ENCODE data around the gene VPS51.

VPS51 gene

GRCh38 chr11:65129649-65130441 is 33.8 kb downstream of the VPS51 start:
- H3K4me3 ChIP-seq (ENCODE audit: low read depth, low read length), result no peak overlapping the region

GRCh38 chr11:65130631-65131416 is 34.8 kb downstream of the VPS51 start:
- H3K4me3 ChIP-seq (ENCODE audit: low read depth, low read length), result no peak overlapping the region

More at GRCh38 chr11:65129649-65130441, 33.8 kb downstream of the VPS51 start:
- no peak for TF ChIP-seq CTCF (IDR thresholded peaks at IDR 0.05; ENCODE audit: low read depth, low read length)

GRCh38 chr11:65131417-65131776 is 35.4 kb downstream of the VPS51 start:
- TF ChIP-seq CTCF (IDR thresholded peaks at IDR 0.05; ENCODE audit: low read depth, low read length), result no peak
- H3K4me3 ChIP-seq (ENCODE audit: low read depth, low read length), result no peak overlapping the region

More at GRCh38 chr11:65130631-65131416, 34.8 kb downstream of the VPS51 start:
- no peak for TF ChIP-seq CTCF (IDR thresholded peaks at IDR 0.05; ENCODE audit: low read depth, low read length)

- H3K4me3 ChIP-seq (ENCODE audit: low read depth, low read length), result no peak overlapping the region
- no peak for TF ChIP-seq CTCF (IDR thresholded peaks at IDR 0.05; ENCODE audit: low read depth, low read length)
These were observed 35.9 kb downstream of the VPS51 start for GRCh38 chr11:65131895-65132237.

GRCh38 chr11:65132238-65132987 is 36.4 kb downstream of the VPS51 start:
- no peak overlapping the region for H3K4me3 ChIP-seq (ENCODE audit: low read depth, low read length)
- no peak for TF ChIP-seq CTCF (IDR thresholded peaks at IDR 0.05; ENCODE audit: low read depth, low read length)

- H3K4me3 ChIP-seq (ENCODE audit: low read depth, low read length), result peak overlapping the region; percentile 97
- no peak for TF ChIP-seq CTCF (IDR thresholded peaks at IDR 0.05; ENCODE audit: low read depth, low read length)
These were observed 37.1 kb downstream of the VPS51 start for GRCh38 chr11:65132988-65133700.

Data from WI38 (cell line).